Measurements from ENCODE around the gene NEURL1B. TPM values are rescaled to one million over a fixed set of nuclear protein-coding genes. Genes with fewer than 3 reads are reported as not detected.

The NEURL1B gene
- total RNA-seq, 1 donor from 2014 or later, result 4.4 TPM

DNA sequence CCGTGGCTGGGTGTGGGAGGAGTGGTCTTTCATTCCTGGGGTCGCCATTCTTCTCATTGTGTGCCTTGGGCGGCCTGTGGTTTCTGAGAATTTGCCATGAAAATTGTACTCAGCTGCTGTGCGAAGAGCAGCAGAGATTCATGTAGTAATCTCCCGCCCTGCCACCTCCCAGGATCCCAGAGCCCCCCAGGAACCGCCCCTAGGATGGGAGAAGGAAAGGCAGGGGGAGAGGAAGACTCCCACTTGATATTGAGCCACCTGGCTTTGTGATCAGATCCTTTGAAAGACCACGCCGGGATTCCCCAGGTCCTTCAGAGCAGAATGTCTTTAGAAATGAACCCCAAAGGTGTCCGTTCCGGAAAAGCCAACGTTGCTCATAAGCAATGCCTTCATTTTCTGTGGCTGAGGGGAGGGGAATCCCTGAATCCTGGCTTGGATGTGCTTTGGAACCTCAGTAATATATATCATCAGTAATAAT, 27.6 kb downstream of the NEURL1B start:
- H3K4me3 ChIP-seq (ENCODE audit: low read depth, low read length), result no peak overlapping the region
- DNase-seq (ENCODE audit: low read depth), result no peak
- TF ChIP-seq, protein P1, sequence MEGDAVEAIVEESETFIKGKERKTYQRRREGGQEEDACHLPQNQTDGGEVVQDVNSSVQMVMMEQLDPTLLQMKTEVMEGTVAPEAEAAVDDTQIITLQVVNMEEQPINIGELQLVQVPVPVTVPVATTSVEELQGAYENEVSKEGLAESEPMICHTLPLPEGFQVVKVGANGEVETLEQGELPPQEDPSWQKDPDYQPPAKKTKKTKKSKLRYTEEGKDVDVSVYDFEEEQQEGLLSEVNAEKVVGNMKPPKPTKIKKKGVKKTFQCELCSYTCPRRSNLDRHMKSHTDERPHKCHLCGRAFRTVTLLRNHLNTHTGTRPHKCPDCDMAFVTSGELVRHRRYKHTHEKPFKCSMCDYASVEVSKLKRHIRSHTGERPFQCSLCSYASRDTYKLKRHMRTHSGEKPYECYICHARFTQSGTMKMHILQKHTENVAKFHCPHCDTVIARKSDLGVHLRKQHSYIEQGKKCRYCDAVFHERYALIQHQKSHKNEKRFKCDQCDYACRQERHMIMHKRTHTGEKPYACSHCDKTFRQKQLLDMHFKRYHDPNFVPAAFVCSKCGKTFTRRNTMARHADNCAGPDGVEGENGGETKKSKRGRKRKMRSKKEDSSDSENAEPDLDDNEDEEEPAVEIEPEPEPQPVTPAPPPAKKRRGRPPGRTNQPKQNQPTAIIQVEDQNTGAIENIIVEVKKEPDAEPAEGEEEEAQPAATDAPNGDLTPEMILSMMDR (conservative IDR thresholded peaks at IDR 0.05; ENCODE audit: low read depth, low read length), result no peak

- H3K4me3 ChIP-seq (ENCODE audit: low read depth, low read length), result no peak overlapping the region
- no peak for DNase-seq (ENCODE audit: low read depth)
- TF ChIP-seq, protein P1 (conservative IDR thresholded peaks at IDR 0.05; ENCODE audit: low read depth, low read length), result no peak
Observed at GRCh38 chr5:172669386-172670004, 28.4 kb downstream of the NEURL1B start.

DNA sequence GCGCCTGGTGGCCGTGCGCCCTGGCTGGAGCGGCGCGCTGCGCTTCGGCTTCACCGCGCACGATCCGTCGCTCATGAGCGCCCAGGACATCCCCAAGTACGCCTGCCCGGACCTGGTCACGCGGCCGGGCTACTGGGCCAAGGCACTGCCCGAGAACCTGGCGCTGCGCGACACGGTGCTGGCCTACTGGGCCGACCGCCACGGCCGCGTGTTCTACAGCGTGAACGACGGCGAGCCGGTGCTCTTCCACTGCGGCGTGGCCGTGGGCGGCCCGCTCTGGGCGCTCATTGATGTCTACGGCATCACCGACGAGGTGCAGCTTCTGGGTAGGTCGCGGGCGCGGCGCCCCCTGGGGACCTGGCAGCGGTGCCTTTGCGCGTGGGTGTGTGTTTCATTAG, 28.9 kb downstream of the NEURL1B start:
- no peak for DNase-seq (ENCODE audit: low read depth)
- TF ChIP-seq, protein P1 (conservative IDR thresholded peaks at IDR 0.05; ENCODE audit: low read depth, low read length), result no peak
- no peak overlapping the region for H3K4me3 ChIP-seq (ENCODE audit: low read depth, low read length)

- DNase-seq (ENCODE audit: low read depth), result no peak
- no peak overlapping the region for H3K4me3 ChIP-seq (ENCODE audit: low read depth, low read length)
- TF ChIP-seq, protein P1 (conservative IDR thresholded peaks at IDR 0.05; ENCODE audit: low read depth, low read length), result no peak
Observed at GRCh38 chr5:172670444-172670843, 29.4 kb downstream of the NEURL1B start.

DNA sequence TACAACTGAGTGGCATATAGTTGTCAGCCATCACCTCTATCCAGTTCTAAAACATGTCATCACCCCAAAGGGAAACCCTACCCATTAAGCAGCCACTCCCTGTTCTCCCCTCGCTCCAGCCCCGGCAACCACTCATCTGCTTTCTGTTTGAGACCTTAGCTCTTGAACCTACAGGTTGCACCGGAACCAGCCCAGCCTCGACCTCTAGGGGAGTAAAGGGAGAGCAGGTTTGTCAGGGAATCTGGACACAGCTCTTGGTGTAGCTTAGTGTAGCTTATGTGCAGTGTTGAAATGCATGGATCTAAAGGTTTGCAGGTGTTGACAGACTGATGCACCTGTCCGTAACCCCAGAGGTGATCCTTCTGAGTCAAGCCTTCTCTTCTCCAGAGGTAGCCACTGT, 30.0 kb downstream of the NEURL1B start:
- TF ChIP-seq, protein P1 (conservative IDR thresholded peaks at IDR 0.05; ENCODE audit: low read depth, low read length), result no peak
- H3K4me3 ChIP-seq (ENCODE audit: low read depth, low read length), result no peak overlapping the region
- no peak for DNase-seq (ENCODE audit: low read depth)

GRCh38 chr5:172672681-172673080, 31.6 kb downstream of the NEURL1B start:
- DNase-seq (ENCODE audit: low read depth), result no peak
- H3K4me3 ChIP-seq (ENCODE audit: low read depth, low read length), result no peak overlapping the region
- TF ChIP-seq, protein P1 (conservative IDR thresholded peaks at IDR 0.05; ENCODE audit: low read depth, low read length), result no peak

GRCh38 chr5:172674155-172674554, 33.1 kb downstream of the NEURL1B start:
- DNase-seq (ENCODE audit: low read depth), result no peak
- H3K4me3 ChIP-seq (ENCODE audit: low read depth, low read length), result no peak overlapping the region
- TF ChIP-seq, protein P1 (conservative IDR thresholded peaks at IDR 0.05; ENCODE audit: low read depth, low read length), result no peak

Data from epithelial cell of proximal tubule (primary cell).